GM18517 (cell line): ENCODE results near the gene USP3.
A peak's percentile ranks its signal among the peaks of the same experiment; 100 is the strongest.
"Not testable (repeated sequence)": the region's sequence is repeated elsewhere in the genome, so short reads cannot be mapped to it uniquely, and the experiment has no call there.

Experiments used
- ATAC-seq: cut with Tn5 transposase; IDR thresholded peaks from one replicate; pipeline ENCODE4 v1.9.1; 2021; ENCODE audit warnings: mild to moderate bottlenecking, moderate library complexity; ENCODE audit not compliant: unreplicated experiment

USP3 gene

GRCh38 chr15:63604281-63604680 lies 99.9 kb downstream of the USP3 start:
- ATAC-seq: no peak

- ATAC-seq: no peak
Measured at GRCh38 chr15:63605036-63605435, 100.6 kb downstream of the USP3 start.

GRCh38 chr15:63605816-63606215 lies 101.4 kb downstream of the USP3 start:
- ATAC-seq: no peak

GRCh38 chr15:63606308-63606707 lies 101.9 kb downstream of the USP3 start:
- no peak for ATAC-seq

GRCh38 chr15:63608989-63609388 lies 104.6 kb downstream of the USP3 start:
- ATAC-seq: no peak

- no peak for ATAC-seq
Measured at GRCh38 chr15:63609448-63609847, 105.1 kb downstream of the USP3 start.

GRCh38 chr15:63610209-63610841 lies 105.9 kb downstream of the USP3 start:
- ATAC-seq: peak; percentile 91

- ATAC-seq: no peak
Measured at GRCh38 chr15:63611177-63611576, 106.8 kb downstream of the USP3 start.

- no peak for ATAC-seq
Measured at GRCh38 chr15:63612300-63612699, 107.9 kb downstream of the USP3 start.

- no peak for ATAC-seq
Measured at GRCh38 chr15:63615935-63616334, 111.5 kb downstream of the USP3 start.

- ATAC-seq: not testable (repeated sequence)
Measured at GRCh38 chr15:63617147-63617546, 112.8 kb downstream of the USP3 start.

- ATAC-seq: not testable (repeated sequence)
Measured at GRCh38 chr15:63617627-63618026, 113.2 kb downstream of the USP3 start.

GRCh38 chr15:63620760-63621159 lies 116.4 kb downstream of the USP3 start:
- not testable (repeated sequence) for ATAC-seq

GRCh38 chr15:63623232-63623969 lies 119.0 kb downstream of the USP3 start:
- no peak for ATAC-seq

GRCh38 chr15:63626955-63627354 lies 122.6 kb downstream of the USP3 start:
- ATAC-seq: no peak

GRCh38 chr15:63628123-63628822 lies 123.9 kb downstream of the USP3 start:
- no peak for ATAC-seq

GRCh38 chr15:63630036-63630751 lies 125.8 kb downstream of the USP3 start:
- no peak for ATAC-seq

GRCh38 chr15:63633312-63633711 lies 128.9 kb downstream of the USP3 start:
- no peak for ATAC-seq

- ATAC-seq: no peak
Measured at GRCh38 chr15:63634154-63634553, 129.8 kb downstream of the USP3 start.

GRCh38 chr15:63636518-63637061 lies 132.2 kb downstream of the USP3 start:
- ATAC-seq: no peak

GRCh38 chr15:63638839-63639238 lies 134.4 kb downstream of the USP3 start:
- ATAC-seq: no peak
